ENCODE data around the gene FNTB.

FNTB gene

DNA sequence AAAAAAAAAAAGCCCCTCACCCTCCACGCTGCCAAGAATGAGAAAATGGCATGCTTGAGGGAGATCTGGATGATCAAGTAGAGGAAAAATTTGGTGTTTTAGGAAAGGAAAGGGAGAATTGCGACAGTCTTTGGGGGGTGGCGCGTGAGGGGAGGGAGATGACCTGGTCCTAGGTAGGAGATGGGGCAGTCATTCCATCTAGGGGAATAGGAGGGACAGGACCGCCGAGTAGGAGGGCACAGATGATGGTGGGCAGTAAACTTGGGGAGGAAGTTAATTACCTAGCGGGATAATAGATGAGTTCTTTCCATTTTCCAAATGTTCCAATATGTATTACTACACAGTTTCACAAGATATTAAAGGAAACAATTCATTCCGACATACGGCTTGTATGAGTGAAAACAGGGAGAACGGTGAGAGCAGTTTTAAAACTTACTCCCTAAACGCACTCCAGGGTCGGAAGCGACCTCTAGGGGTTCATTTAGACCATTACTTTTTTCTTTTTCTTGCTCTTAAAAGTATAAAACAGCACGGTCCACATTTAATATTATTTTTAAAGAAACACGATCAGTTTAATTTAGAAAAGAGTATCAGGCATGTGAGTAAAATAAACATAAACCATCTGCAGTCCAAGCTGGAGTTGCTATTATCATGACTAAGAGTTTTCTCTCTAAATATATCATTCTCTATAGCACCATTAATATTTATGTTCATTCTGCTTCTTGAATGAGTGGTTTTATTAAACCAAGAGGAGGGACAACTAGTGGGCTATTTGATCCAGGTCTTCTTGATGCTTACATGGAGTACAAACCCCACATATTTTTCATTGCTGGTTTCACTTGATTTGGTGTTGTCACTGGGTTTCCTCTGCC, 3.0 kb upstream of the FNTB start:
- no peak for DNase-seq (ENCODE audit: low read depth)

- no peak for DNase-seq (ENCODE audit: low read depth)
These were observed 708 bp downstream of the FNTB start for GRCh38 chr14:64987438-64987767.

DNA sequence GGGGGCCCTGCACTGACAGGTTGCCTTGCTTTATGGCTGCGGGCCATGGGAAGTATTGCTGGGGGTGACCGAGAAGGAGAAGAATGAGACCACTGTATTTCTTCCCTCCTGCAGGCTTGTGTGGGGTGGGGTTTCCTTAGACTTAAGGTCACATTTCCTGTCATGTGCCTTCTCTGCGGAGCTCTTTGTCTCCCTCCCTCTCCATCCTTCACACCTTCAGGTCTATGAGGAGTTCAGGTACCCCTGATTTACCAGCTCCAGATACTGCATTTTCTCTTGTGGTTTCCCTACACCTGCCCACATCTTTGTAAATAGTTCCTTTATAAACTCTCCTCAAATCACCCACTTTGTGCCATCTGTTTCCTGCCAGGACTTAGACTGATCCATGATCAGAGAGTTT, 3.6 kb downstream of the FNTB start:
- DNase-seq (ENCODE audit: low read depth): no peak

- DNase-seq (ENCODE audit: low read depth): no peak
These were observed 4.2 kb downstream of the FNTB start for GRCh38 chr14:64990939-64991338.

- no peak for DNase-seq (ENCODE audit: low read depth)
These were observed 5.7 kb downstream of the FNTB start for GRCh38 chr14:64992328-64992885.

- DNase-seq (ENCODE audit: low read depth): no peak
These were observed 6.7 kb downstream of the FNTB start for GRCh38 chr14:64993266-64993930.

- DNase-seq (ENCODE audit: low read depth): no peak
These were observed 7.8 kb downstream of the FNTB start for GRCh38 chr14:64994540-64994939.

DNA sequence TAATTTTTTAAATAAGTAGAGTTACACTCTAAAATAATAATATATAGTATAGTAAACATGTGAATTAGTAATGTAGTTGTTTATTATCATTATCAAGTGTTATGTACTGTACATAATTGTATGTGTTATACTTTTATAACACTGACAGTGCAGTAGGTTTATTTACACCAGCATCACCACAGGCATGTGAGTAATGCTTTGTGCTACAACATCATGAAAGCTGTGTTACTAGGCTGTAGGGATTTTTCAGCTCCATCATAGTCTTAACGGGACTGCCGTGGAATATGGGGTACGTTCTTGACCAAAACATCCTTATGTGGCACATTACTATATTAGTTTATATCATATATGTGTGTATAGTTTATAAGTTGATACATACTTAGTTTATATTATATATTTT, 8.6 kb downstream of the FNTB start:
- DNase-seq (ENCODE audit: low read depth): no peak

DNA sequence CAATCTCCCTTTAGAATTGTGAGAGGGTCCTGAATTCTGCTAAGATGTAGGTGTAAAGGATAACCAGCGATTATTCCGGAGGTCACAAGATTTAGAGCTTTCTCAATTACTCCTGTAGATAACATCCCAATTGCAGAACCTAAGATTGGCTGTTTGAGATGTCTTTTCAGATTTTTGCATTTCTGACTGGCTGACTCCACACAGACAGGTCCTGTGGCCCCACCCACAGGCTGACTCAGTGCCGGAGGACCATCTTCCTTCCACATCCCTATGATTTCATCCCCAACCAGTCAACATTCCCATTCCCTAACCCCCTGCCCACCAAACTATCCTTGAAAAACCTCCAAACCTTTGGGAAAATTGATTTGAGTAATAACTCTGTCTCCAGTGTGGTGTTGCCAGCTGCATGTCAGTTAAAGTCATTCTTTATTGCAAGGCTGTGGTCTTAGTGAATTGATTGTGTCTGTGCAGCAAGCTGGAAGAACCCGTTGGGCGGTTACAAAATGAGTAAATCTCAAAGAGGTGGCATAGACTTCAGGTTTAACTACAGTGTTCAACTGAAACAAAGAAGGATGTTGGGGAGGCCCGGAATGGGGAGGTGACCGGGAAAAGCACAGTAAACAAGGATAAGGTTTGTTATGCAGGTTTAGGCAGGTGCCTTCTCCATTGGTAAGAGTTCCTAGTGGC, 10.6 kb downstream of the FNTB start:
- no peak for DNase-seq (ENCODE audit: low read depth)

GRCh38 chr14:64998455-64998931, 11.8 kb downstream of the FNTB start:
- DNase-seq (ENCODE audit: low read depth): no peak

- DNase-seq (ENCODE audit: low read depth): no peak
These were observed 14.3 kb downstream of the FNTB start for GRCh38 chr14:65000898-65001591.

GRCh38 chr14:65001723-65002122, 15.0 kb downstream of the FNTB start:
- DNase-seq (ENCODE audit: low read depth): no peak

- DNase-seq (ENCODE audit: low read depth): no peak
These were observed 16.0 kb downstream of the FNTB start for GRCh38 chr14:65002586-65003210.

GRCh38 chr14:65003394-65003793, 16.7 kb downstream of the FNTB start:
- no peak for DNase-seq (ENCODE audit: low read depth)

DNA sequence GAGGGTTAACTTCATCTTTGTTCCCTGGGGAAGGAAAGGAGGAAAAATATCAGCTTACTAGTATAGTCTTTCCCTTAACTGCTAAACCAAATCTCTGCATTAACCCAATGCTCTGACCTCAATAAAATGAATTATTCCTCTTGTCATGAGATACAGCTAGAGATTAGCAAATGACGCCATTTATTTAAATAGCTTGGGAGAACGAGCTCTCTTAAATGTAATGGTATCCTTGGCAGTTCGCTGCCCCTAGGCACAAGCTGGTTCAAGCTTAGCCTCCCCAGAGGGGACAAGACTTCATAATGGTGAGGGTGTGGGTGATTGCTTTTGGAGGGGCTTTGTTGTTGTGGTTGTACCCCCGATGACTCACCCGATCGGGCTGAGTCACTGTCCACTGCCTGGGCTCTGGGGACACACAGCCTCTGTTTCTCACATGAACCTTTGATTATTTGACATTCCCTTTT, 19.6 kb downstream of the FNTB start:
- DNase-seq (ENCODE audit: low read depth): no peak

DNA sequence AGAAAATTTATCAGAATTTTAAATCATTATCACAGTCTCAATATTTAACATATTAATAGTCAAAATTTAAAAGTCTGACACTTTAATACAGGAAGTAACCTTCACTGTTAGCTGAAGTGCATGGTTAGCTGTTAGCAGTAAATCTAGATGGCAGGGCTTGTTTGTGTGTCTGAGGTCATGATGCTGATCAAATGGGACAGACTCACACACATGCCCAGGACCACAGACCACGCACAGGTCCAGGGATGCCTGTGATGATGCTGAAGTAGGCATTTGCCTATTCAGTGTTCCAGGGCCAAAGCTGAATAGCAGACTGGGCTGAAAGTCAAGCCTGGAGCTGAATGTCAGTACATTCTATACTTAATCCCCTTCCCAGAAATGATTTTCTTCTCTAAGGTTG, 20.5 kb downstream of the FNTB start:
- no peak for DNase-seq (ENCODE audit: low read depth)

GRCh38 chr14:65010211-65010931, 23.7 kb downstream of the FNTB start:
- no peak for DNase-seq (ENCODE audit: low read depth)

DNA sequence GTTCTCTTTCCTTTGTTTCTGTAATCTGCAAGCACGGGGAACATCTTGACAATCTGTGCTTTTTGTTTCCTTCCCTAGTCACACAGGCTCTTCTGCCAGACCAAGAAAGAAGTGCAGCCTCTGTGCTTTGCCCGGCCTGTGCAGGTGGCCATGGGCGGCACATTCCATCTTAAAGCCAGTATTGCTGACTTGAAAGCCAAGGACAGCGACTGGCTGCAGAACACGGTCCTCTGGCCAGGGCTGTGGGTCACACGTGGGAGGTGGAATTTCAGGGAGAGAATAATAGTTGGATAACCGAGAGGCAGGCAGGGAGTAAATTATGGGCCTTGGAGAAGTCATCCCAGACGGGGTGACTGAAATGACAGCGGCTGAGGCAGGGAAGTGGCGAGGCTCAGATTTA, 24.8 kb downstream of the FNTB start:
- DNase-seq (ENCODE audit: low read depth): no peak

- no peak for DNase-seq (ENCODE audit: low read depth)
These were observed 25.7 kb downstream of the FNTB start for GRCh38 chr14:65012353-65012752.

DNA sequence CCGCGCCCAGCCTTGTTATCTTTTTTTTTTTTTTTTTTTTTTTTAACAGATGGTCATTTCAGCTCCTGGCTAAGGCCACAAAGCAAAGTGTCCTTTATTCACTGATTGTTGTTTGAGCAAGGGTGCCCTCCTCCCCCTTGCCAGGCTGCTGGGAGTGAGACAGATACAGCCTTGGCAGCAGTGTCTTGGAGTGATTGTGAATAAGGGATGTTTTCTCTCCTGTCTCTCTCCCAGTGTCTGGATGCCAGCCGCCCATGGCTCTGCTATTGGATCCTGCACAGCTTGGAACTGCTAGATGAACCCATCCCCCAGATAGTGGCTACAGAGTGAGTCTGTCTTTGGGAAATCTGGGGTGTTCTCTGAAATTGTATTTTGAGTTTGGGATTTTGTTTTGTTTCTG, 28.7 kb downstream of the FNTB start:
- no peak for DNase-seq (ENCODE audit: low read depth)

DNA sequence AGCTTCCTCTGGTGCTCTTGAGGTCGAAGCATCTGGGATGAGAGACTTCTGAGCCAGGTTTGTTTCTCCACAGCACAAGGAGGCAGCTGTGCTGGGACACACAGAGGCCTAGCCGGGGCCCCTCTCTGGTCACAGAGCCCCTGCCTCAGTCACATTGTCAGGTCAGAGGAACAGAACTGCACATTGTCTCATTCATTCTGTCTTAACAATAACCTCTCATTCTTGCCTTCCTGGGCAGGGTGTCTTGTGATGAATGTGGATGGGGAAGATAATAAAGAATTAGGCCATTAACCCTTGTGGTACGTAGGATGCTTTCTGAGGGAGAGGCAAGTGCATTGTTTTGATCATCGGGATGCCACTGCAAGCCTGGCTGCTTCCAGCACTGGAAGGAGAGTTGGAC, 29.8 kb downstream of the FNTB start:
- no peak for DNase-seq (ENCODE audit: low read depth)

Data from activated gamma-delta T cell treated with anti-CD3 and anti-CD28 coated beads, Interleukin-2, amount 50 U/mL, for 16 hours (primary cell).